ENCODE measurements around the gene SLC35C1. TPM values are rescaled to one million over a fixed set of nuclear protein-coding genes. Genes with fewer than 3 reads are reported as not detected.

SLC35C1 gene
- total RNA-seq, 1 experiment from 2014 or later = 9.6 TPM

Other genes starting within 250 kb of the SLC35C1 start
- 3.1 and 5.8 TPM in 2 replicates for gene CHST1, start 139.5 kb upstream of the SLC35C1 start, total RNA-seq (2014; rRNA removed)
- gene CRY2, start 42.3 kb downstream of the SLC35C1 start, total RNA-seq (2014; rRNA removed) = 6.4 and 6.9 TPM in 2 replicates
- gene MAPK8IP1, start 80.5 kb downstream of the SLC35C1 start, total RNA-seq (2014; rRNA removed) = 10.3 and 11.7 TPM in 2 replicates
- gene FREY1, start 102.1 kb downstream of the SLC35C1 start, total RNA-seq (2014; rRNA removed) = 0.63 TPM in 1 of 2 replicates, not detected in the other
- 28.1 and 29.1 TPM in 2 replicates for gene PEX16, start 112.7 kb downstream of the SLC35C1 start, total RNA-seq (2014; rRNA removed)
- not detected in 2 replicates for gene LARGE2, start 117.5 kb downstream of the SLC35C1 start, total RNA-seq (2014; rRNA removed)

Measured in LHCN-M2 (cell line).